Naive B cell (primary cell): ENCODE measurements around the gene RIC8B. TPM values are rescaled to one million over a fixed set of nuclear protein-coding genes. Genes with fewer than 3 reads are reported as not detected.

Source experiments
- polyA plus RNA-seq, 6 donors: library from polyadenylated mRNA; unstranded; fragments of 300-500 nt; fragmentation: Illumina TruSeq; gene quantifications; one replicate each; pipeline ENCODE4 v1.2.3, GENCODE V29; 2021; ENCODE audit warnings: low read depth in 6 of 6

RIC8B gene
- polyA plus RNA-seq, 6 donors from 2014 or later = 0.72 to 1.2 (median 0.78) TPM; not detected in 1

Other genes with a start within 250 kb of the RIC8B start
- gene RFX4, start 191.7 kb upstream of the RIC8B start, polyA plus RNA-seq = not detected
- 10 to 100 TPM; 32.0 to 48.7 (median 37.0) TPM for gene TMEM263, start 181.2 kb downstream of the RIC8B start, polyA plus RNA-seq
- gene MTERF2, start 212.5 kb downstream of the RIC8B start, polyA plus RNA-seq = 1 to 10 TPM; 2.2 to 9.1 (median 2.9) TPM